ENCODE measurements around the gene IGFBP2.

DNA sequence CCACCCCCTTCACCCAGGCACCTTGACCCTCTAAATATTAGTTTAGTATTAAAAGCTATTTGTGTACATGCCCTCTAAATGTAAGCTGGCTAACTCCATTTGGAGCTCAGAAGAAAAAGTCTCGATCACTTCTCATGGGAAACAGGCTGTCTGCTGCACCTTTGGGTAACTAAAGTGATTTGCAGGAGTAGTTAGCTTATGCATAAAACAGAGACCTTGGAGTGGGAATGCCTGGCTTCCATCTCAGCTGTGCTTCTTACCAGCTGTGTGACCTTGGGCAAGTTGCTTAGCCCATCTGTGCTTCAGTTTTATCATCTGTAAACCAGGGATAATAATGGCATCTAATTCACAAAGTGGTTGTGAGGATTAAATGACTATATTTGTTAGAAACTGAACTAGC, 29.9 kb downstream of the IGFBP2 start:
- TF ChIP-seq, protein P1, sequence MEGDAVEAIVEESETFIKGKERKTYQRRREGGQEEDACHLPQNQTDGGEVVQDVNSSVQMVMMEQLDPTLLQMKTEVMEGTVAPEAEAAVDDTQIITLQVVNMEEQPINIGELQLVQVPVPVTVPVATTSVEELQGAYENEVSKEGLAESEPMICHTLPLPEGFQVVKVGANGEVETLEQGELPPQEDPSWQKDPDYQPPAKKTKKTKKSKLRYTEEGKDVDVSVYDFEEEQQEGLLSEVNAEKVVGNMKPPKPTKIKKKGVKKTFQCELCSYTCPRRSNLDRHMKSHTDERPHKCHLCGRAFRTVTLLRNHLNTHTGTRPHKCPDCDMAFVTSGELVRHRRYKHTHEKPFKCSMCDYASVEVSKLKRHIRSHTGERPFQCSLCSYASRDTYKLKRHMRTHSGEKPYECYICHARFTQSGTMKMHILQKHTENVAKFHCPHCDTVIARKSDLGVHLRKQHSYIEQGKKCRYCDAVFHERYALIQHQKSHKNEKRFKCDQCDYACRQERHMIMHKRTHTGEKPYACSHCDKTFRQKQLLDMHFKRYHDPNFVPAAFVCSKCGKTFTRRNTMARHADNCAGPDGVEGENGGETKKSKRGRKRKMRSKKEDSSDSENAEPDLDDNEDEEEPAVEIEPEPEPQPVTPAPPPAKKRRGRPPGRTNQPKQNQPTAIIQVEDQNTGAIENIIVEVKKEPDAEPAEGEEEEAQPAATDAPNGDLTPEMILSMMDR (IDR thresholded peaks at IDR 0.05), result no peak
- TF ChIP-seq POLR2A (IDR thresholded peaks at IDR 0.05) (no peak), EP300 (IDR thresholded peaks at IDR 0.05) (no peak), POLR2AphosphoS5 (IDR thresholded peaks at IDR 0.05) (no peak)

All from stomach (tissue), 4 donors.